Muscle of leg (tissue), 11 donors: ENCODE measurements around the gene ELOVL2. TPM values are rescaled to one million over a fixed set of nuclear protein-coding genes. Genes with fewer than 3 reads are reported as not detected.

ENCODE experiments used
- DNase-seq: peaks from one replicate; pipeline ENCODE4 v3.0.0; 2013
- H3K27ac ChIP-seq: one replicate; pipeline ENCODE4 v1.5.1; 2013; ENCODE audit warnings: mild to moderate bottlenecking, low read length, control low read depth
- H3K27me3 ChIP-seq: one replicate; pipeline ENCODE4 v1.6.1; 2013; ENCODE audit warnings: low read length; ENCODE audit not compliant: control insufficient read depth, insufficient read depth
- H3K36me3 ChIP-seq: one replicate; pipeline ENCODE4 v1.6.1; 2013; ENCODE audit warnings: low read length; ENCODE audit not compliant: control insufficient read depth, insufficient read depth
- H3K4me1 ChIP-seq: one replicate; pipeline ENCODE4 v1.6.1; 2013; ENCODE audit warnings: low read length; ENCODE audit not compliant: control insufficient read depth, insufficient read depth
- H3K4me3 ChIP-seq: one replicate; pipeline ENCODE4 v1.5.1; 2013; ENCODE audit warnings: low read length, control low read depth
- H3K9me3 ChIP-seq: replicated peaks from 2 replicates; pipeline ENCODE4 v1.6.1; 2013; ENCODE audit warnings: low read depth, low read length; ENCODE audit not compliant: control insufficient read depth
- WGBS: methylation state at CpG from one replicate; pipeline ENCODE4 v1.1.5; 2013; ENCODE audit warnings: missing lambda C conversion rate; ENCODE audit not compliant: insufficient coverage; 5-methylcytosine and 5-hydroxymethylcytosine counted together
- polyA plus RNA-seq, 8 donors: library from polyadenylated mRNA; unstranded; fragments of 120-200 nt; gene quantifications; one replicate each; pipeline versions ENCODE4 v1.2.1 to v1.2.3, GENCODE V29; 2013; ENCODE audit warnings: inconsistent platforms in 1 of 8, low replicate concordance in 1 of 8; ENCODE audit not compliant: insufficient read length in 8 of 8, insufficient read depth in 1 of 8
- total RNA-seq: library from RNA; stranded (reverse); fragments of 120-200 nt; gene quantifications from one replicate; pipeline ENCODE4 v1.2.4, GENCODE V29; 2013

ELOVL2 gene
- total and polyA plus RNA-seq, 9 donors: 1.5 to 3.6 (median 2.7) TPM

DNA sequence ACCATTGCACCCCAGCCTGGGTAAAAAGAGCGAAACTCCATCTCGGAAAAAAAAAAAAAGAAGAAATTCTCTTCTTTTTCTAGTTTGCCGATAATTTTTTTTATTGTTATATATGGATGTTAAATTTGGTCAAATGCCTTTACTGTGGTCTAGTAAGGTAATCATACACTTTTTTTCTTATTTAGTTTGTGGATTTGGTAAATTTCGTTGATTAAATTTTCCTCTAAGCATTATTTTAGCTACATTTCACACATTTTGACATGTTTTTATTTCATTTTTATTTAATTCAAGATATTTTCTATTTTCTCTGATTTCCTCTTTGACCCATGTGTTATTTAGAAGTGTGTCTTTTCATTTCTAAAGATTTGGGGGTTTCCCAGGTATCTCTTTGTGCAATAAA lies 18.0 kb upstream of the ELOVL2 start:
- Histone ChIP-seq H3K9me3 (no peaks in the 10 kb centered on the region), H3K27ac (no peak overlapping the region), H3K4me1 (no peaks in the 10 kb centered on the region), H3K36me3 (no peaks in the 10 kb centered on the region), H3K4me3 (no peak overlapping the region), H3K27me3 (no peaks in the 10 kb centered on the region)
- WGBS: no CpG with 5 or more reads among the region's 4 CpGs
- DNase-seq: no peak

DNA sequence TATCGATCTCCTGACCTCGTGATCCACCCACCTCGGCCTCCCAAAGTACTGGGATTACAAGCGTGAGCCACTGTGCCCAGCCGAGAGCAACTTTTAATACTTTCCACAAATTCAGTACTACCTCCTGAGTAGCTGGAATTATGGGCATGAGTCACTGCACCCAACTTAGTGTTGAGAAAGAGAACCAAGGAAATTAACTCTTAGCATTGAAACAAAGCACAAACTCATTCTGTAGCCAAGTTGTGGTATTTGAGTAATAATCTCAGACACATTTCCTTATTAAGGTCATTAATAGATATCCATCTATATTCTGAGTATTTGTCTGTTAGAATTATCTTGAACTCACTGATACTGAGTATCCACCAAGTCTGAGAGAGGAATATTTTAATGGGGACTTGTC lies 14.3 kb upstream of the ELOVL2 start:
- WGBS: 100% methylated on average over 1 of the region's 5 CpGs
- H3K9me3 ChIP-seq: no peaks in the 10 kb centered on the region
- no peaks in the 10 kb centered on the region for H3K27me3 ChIP-seq
- no peaks in the 10 kb centered on the region for H3K36me3 ChIP-seq
- no peak for DNase-seq
- H3K4me1 ChIP-seq: no peaks in the 10 kb centered on the region
- H3K27ac ChIP-seq: no peak overlapping the region
- no peak overlapping the region for H3K4me3 ChIP-seq

DNA sequence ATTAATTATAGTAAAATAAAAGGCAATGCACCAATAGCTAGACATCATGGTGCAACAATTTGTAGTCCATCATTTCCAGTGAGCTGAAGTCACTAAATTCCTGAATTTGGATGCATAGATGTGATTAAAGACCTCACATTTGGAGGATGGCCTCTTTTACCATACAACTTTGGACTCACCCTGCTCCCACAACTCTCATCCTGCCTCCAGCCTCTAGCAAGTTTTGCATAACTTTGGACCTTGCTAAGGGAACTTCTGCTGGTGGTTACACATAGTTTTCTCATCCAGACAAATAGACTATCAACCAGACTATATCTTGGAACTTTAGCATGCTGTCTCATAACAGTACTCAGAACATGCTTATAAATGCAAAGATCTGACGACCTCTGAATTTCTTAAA lies 12.8 kb upstream of the ELOVL2 start:
- no peak overlapping the region for H3K4me3 ChIP-seq
- H3K9me3 ChIP-seq: no peaks in the 10 kb centered on the region
- no CpG with 5 or more reads among the region's 1 CpG for WGBS
- no peaks in the 10 kb centered on the region for H3K27me3 ChIP-seq
- no peak for DNase-seq
- H3K27ac ChIP-seq: no peak overlapping the region
- H3K36me3 ChIP-seq: no peaks in the 10 kb centered on the region
- no peaks in the 10 kb centered on the region for H3K4me1 ChIP-seq

DNA sequence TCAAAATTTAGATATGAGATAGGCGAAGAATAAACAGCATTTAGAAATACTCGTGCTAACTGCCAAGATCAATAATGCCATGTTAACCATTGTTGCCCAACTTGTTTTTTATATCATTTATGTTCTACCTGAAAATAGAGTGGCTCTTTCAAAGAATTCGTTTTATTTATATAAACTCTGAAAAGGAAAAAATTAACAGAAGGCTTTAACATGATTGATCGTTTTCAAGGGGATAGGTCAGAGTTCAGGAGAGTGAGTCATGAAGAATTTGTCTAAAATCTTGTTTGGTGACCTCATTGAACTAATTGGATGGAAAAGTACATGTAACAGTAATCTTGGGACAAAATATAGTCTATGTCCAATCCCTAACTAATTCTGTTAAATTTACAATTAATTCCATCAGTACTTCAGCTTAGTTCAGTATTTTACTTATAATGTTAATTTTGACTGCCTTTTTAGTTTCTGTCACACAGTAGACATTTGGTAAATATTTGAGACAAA lies 11.1 kb upstream of the ELOVL2 start:
- WGBS: no CpG with 5 or more reads among the region's 4 CpGs
- no peaks in the 10 kb centered on the region for H3K4me1 ChIP-seq
- H3K4me3 ChIP-seq: no peak overlapping the region
- no peaks in the 10 kb centered on the region for H3K27me3 ChIP-seq
- H3K27ac ChIP-seq: no peak overlapping the region
- DNase-seq: no peak
- no peaks in the 10 kb centered on the region for H3K36me3 ChIP-seq
- H3K9me3 ChIP-seq: no peaks in the 10 kb centered on the region

DNA sequence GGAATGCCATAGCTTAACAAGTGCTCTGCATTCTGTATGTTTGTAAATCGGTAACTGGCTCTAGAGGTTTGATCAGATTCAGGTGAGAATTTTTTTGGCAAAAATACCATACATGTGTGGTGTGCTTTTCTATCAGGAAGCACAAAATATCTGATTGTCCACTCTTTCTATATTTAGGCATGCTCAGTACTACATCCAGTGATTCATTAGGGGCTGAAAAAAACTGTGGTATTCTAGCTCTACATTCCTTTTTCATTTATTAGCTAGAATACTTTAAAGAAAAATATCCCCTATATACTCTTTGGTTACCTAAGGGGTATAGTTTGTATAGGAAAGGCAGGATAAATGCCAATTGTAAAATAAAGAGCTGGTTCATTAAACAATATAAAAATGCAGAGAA lies 10.6 kb upstream of the ELOVL2 start:
- no peaks in the 10 kb centered on the region for H3K9me3 ChIP-seq
- no peaks in the 10 kb centered on the region for H3K36me3 ChIP-seq
- no peak overlapping the region for H3K27ac ChIP-seq
- no peaks in the 10 kb centered on the region for H3K27me3 ChIP-seq
- DNase-seq: no peak
- H3K4me1 ChIP-seq: no peaks in the 10 kb centered on the region
- WGBS: no CpG with 5 or more reads among the region's 1 CpG
- H3K4me3 ChIP-seq: no peak overlapping the region

DNA sequence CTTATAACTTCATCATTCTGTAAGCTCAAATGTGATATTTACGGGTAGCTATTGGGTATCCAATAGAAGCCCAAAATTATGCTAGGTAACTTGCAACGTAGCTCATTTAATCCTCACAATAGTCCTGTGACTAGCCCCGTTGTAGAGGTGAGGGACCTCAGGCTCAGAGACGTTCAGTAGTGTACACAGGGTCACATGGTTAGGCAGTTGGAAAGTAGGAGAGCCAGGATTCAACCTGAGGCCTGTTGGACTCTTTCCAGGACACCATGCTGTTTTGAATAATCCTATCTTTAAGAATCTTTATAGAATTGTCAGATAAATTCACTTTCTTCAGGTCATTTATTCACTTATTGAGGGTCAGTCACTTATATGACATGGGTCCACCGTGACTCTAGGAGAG lies 9.2 kb upstream of the ELOVL2 start:
- H3K4me3 ChIP-seq: no peak overlapping the region
- no peaks in the 10 kb centered on the region for H3K36me3 ChIP-seq
- H3K9me3 ChIP-seq: no peaks in the 10 kb centered on the region
- no peaks in the 10 kb centered on the region for H3K27me3 ChIP-seq
- DNase-seq: no peak
- H3K4me1 ChIP-seq: no peaks in the 10 kb centered on the region
- no CpG with 5 or more reads among the region's 5 CpGs for whole genome bisulfite sequencing
- no peak overlapping the region for H3K27ac ChIP-seq

DNA sequence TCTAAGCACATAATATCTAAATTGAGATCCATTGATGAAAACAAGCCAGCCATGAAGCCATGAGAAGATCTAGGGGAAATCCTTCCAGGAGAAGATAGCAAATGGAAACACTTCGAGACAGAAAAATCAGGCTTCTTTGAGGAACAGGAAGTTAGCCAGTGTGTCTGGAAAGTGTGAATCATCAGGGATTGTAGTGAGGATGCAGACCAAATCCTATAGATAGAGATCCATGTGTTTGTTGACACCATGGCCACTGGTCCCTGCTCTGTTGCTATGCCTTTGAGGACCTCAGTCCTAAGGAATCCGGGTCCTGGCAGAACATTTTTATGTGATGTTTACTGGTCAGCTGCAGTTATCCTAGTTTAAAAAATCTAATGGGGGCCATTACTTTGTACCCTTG lies 6.6 kb upstream of the ELOVL2 start:
- no peak overlapping the region for H3K27ac ChIP-seq
- no peaks in the 10 kb centered on the region for H3K36me3 ChIP-seq
- H3K4me1 ChIP-seq: no peaks in the 10 kb centered on the region
- no peaks in the 10 kb centered on the region for H3K27me3 ChIP-seq
- H3K9me3 ChIP-seq: no peaks in the 10 kb centered on the region
- peak; percentile 30 for DNase-seq
- no peak overlapping the region for H3K4me3 ChIP-seq
- 50% methylated on average over 1 of the region's 2 CpGs for WGBS

DNA sequence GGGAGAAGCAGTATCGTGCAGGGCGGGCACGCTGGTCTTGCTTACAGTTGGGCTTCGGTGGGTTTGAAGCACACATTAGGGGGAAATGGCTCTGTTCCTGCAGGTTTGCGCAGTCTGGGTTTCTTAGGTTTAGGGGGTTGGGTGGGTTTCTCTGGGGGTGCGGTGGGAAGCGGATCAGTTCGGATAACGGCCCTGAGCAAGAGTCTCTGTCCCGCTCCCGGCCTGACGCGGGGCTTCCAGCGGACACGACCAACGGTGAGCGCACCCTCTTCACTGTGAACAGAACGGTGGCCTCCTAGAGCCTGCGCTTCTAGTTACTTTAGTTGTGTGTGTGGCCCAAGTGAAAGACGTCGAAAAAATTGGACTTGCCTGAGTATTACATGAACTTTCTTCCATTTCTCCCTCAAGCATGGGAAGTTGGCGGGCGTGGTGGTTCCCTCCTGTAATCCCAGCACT lies 635 bp upstream of the ELOVL2 start:
- WGBS: 22% methylated on average over 11 of the region's 23 CpGs
- no peak for DNase-seq
- H3K27me3 ChIP-seq: peaks cover 29% of the 10 kb centered on the region

DNA sequence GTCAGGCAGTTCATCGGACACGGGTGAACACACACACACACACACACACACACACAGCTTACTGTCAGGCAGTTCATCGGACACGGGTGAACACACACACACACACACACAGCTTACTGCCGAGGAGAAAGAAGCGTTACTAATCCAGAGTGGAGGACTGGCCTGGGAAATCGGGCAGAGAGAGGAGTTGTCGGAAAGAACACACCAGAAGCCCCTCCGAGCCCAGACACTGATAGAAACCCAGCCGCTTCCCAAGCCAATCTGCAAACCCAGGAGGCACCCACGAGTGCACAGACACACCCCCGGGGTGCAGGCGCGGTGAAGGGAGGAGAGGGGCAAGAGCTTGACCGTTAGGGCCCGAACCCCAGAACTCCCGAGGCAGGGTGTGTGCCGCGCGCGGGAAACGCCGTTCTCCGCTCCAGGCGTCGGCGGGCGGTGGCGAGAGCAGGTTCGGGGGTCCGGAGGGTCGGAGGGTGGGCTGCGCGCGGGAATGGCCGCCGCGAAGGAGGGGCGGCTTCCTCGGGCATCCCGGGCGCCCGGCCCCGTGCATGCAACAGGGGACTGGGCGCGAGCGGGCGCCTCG lies 636 bp downstream of the ELOVL2 start:
- Histone ChIP-seq H3K36me3 (no peaks in the 10 kb centered on the region), H3K27me3 (peaks cover 29% of the 10 kb centered on the region), H3K4me3 (peak overlapping the region; percentile 45), H3K9me3 (peaks cover 3% of the 10 kb centered on the region), H3K27ac (no peak overlapping the region), H3K4me1 (peaks cover 2% of the 10 kb centered on the region)
- peak; percentile 42 for DNase-seq
- WGBS: under 1% methylated on average over 42 of the region's 49 CpGs

More for the DNA sequence above, 635 bp upstream of the ELOVL2 start:
- peaks cover 2% of the 10 kb centered on the region for H3K4me1 ChIP-seq
- H3K4me3 ChIP-seq: peak overlapping the region; percentile 35
- H3K36me3 ChIP-seq: no peaks in the 10 kb centered on the region
- H3K27ac ChIP-seq: no peak overlapping the region
- peaks cover 3% of the 10 kb centered on the region for H3K9me3 ChIP-seq

DNA sequence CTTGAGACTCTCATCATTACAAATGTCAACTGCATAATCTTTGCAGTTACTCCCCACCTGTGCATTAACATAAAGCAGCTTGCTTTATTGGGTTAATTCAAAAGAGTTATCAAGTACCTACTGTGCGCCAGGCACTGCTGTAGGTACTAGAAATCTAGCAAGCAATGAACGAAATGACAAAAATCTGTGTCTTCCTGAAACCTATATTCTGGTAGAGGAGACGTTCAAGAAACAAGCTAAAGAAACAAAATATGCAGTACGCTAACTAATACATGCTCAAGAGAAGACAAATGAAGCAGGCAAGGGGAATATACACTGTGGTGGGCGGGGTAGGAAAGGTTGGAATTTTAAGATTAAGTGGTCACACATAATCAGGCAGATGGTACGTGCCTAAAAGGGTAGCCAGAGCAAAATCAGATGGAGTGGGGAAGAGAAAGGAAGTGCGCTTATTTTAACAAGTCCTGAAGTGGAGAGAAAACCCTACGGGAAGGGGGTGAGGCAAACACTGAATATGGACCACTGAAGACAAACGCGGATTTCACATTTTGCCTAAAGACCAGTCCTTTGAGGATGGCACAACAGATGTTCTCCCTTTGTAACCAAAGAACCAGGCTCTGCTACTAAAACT lies 1.2 kb downstream of the ELOVL2 start:
- WGBS: 30% methylated on average over 7 of the region's 10 CpGs
- Histone ChIP-seq H3K9me3 (peaks cover 3% of the 10 kb centered on the region), H3K36me3 (no peaks in the 10 kb centered on the region), H3K4me3 (peak overlapping the region; percentile 45), H3K27me3 (peaks cover 29% of the 10 kb centered on the region), H3K27ac (no peak overlapping the region), H3K4me1 (peaks cover 2% of the 10 kb centered on the region)
- DNase-seq: no peak
